ENCODE results near the gene SLC66A2.
"Not testable (repeated sequence)": the region's sequence is repeated elsewhere in the genome, so short reads cannot be mapped to it uniquely, and the experiment has no call there.

Gene SLC66A2

DNA sequence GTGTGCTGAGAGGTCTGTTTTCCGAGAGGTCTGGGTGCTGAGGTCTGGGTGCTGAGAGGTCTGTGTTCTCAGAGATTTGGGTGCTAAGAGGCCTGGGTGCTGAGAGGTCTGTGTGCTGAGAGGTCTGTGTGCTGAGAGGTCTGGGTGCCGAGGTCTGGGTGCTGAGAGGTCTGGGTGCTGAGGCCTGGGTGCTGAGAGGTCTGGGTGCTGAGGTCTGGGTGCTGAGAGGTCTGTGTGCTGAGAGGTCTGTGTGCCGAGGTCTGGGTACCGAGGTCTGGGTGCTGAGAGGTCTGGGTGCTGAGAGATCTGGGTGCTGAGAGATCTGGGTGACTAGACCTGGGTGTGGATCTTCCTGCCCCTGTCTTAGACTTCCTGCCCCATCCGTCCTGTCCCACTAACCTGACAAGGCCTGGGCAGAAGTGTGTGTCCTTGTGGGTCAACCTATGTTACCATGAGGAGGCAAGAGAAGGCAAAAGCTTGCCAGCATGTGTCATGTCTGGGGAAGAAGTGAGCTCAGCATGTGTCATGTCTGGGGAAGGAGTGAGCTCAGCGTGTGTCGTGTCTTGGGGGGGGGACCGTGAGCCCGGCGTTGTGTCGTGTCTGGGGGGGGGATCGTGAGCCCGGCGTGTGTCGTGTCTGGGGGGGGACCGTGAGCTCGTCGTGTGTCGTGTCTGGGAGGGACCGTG lies 84.4 kb downstream of the SLC66A2 start:
- TF ChIP-seq CTCF (IDR thresholded peaks at IDR 0.05) = no peak
- Histone ChIP-seq H3K9me3 (no peaks in the 10 kb centered on the region), H3K27me3 (peaks cover 3% of the 10 kb centered on the region)

GRCh38 chr18:79865951-79866350 lies 85.5 kb downstream of the SLC66A2 start:
- H3K9me3 ChIP-seq; H3K4me3 ChIP-seq (ENCODE audit: low read depth in 1 of 2, low read length in 1 of 2); H3K36me3 ChIP-seq; H3K27ac ChIP-seq; H3K4me1 ChIP-seq (ENCODE audit: control insufficient read depth in 1 of 2, insufficient read depth in 1 of 2, low read depth in 1 of 2, low read length in 1 of 2); H3K27me3 ChIP-seq: not testable (repeated sequence)

More for the DNA sequence above, 84.4 kb downstream of the SLC66A2 start:
- H3K27ac ChIP-seq = no peak overlapping the region
- H3K36me3 ChIP-seq = no peaks in the 10 kb centered on the region
- no peaks in the 10 kb centered on the region for H3K4me1 ChIP-seq (ENCODE audit: control insufficient read depth in 1 of 2, insufficient read depth in 1 of 2, low read depth in 1 of 2, low read length in 1 of 2)
- no peak overlapping the region for H3K4me3 ChIP-seq (ENCODE audit: low read depth in 1 of 2, low read length in 1 of 2)

DNA sequence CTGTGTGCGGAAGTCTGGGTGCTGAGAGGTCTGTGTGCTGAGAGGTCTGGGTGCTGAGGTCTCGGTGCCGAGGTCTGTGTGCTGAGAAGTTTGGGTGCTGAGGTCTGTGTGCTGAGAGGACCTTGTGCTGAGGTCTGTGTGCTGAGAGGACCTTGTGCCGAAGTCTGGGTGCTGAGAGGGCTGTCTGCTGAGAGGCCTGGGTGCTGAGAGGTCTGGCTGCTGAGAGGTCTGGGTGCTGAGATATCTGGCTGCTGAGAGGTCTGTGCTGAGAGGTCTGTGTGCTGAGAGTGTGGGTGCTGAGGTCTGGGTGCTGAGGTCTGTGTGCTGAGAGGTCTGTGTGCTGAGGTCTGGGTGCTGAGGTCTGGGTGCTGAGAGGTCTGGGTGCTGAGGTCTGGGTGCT lies 86.5 kb downstream of the SLC66A2 start:
- not testable (repeated sequence) for H3K9me3 ChIP-seq; H3K4me1 ChIP-seq (ENCODE audit: control insufficient read depth in 1 of 2, insufficient read depth in 1 of 2, low read depth in 1 of 2, low read length in 1 of 2); H3K36me3 ChIP-seq; H3K27ac ChIP-seq; H3K27me3 ChIP-seq; H3K4me3 ChIP-seq (ENCODE audit: low read depth in 1 of 2, low read length in 1 of 2)

GRCh38 chr18:79864006-79864725 lies 87.3 kb downstream of the SLC66A2 start:
- no peaks in the 10 kb centered on the region for H3K4me1 ChIP-seq (ENCODE audit: control insufficient read depth in 1 of 2, insufficient read depth in 1 of 2, low read depth in 1 of 2, low read length in 1 of 2)
- H3K27me3 ChIP-seq = no peaks in the 10 kb centered on the region
- no peak overlapping the region for H3K4me3 ChIP-seq (ENCODE audit: low read depth in 1 of 2, low read length in 1 of 2)
- H3K9me3 ChIP-seq = no peaks in the 10 kb centered on the region
- no peaks in the 10 kb centered on the region for H3K36me3 ChIP-seq
- TF ChIP-seq CTCF (IDR thresholded peaks at IDR 0.05) = no peak
- no peak overlapping the region for H3K27ac ChIP-seq

GRCh38 chr18:79863161-79864005 lies 88.1 kb downstream of the SLC66A2 start:
- no peak overlapping the region for H3K4me3 ChIP-seq (ENCODE audit: low read depth in 1 of 2, low read length in 1 of 2)
- no peak for TF ChIP-seq CTCF (IDR thresholded peaks at IDR 0.05)
- no peaks in the 10 kb centered on the region for H3K27me3 ChIP-seq
- no peak overlapping the region for H3K27ac ChIP-seq
- H3K9me3 ChIP-seq = no peaks in the 10 kb centered on the region
- no peaks in the 10 kb centered on the region for H3K36me3 ChIP-seq
- H3K4me1 ChIP-seq (ENCODE audit: control insufficient read depth in 1 of 2, insufficient read depth in 1 of 2, low read depth in 1 of 2, low read length in 1 of 2) = no peaks in the 10 kb centered on the region

DNA sequence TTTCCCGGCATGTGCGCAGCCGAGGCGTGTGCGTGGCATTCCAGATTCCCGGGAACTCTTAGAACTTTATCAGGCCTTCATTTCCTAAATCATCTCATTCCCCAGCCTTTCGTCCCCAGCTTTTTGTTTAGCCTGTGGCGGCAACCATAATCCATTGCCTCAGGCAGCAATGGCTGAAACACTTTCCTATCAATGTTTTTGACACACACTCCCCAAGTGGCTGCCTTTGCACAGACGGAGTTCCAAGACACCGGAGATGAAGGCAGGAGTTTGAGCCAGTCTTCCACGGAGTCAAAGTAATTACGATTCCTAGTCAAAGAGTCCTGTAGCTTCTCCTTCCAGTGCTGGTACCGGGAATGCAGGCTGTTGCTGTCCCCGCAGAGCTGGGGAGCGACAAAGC lies 88.9 kb downstream of the SLC66A2 start:
- Histone ChIP-seq H3K4me3 (ENCODE audit: low read depth in 1 of 2, low read length in 1 of 2) (no peak overlapping the region), H3K4me1 (ENCODE audit: control insufficient read depth in 1 of 2, insufficient read depth in 1 of 2, low read depth in 1 of 2, low read length in 1 of 2) (no peaks in the 10 kb centered on the region), H3K27ac (no peak overlapping the region), H3K36me3 (no peaks in the 10 kb centered on the region), H3K27me3 (no peaks in the 10 kb centered on the region), H3K9me3 (no peaks in the 10 kb centered on the region)
- no peak for TF ChIP-seq CTCF (IDR thresholded peaks at IDR 0.05)
